ENCODE measurements around the gene CETN1.

Gene CETN1

GRCh38 chr18:623761-624620 is 43.8 kb downstream of the CETN1 start:
- DNase-seq: peak; percentile 30

GRCh38 chr18:627231-627630 is 47.1 kb downstream of the CETN1 start:
- no peak for DNase-seq

- DNase-seq: no peak
Observed at GRCh38 chr18:629269-630150, 49.3 kb downstream of the CETN1 start.

GRCh38 chr18:631560-631959 is 51.4 kb downstream of the CETN1 start:
- DNase-seq: no peak

Data from GF-D8 (cell line).